Measurements from ENCODE around the gene ARHGEF4.
A peak's percentile ranks its signal among the peaks of the same experiment; 100 is the strongest.

ARHGEF4 gene

DNA sequence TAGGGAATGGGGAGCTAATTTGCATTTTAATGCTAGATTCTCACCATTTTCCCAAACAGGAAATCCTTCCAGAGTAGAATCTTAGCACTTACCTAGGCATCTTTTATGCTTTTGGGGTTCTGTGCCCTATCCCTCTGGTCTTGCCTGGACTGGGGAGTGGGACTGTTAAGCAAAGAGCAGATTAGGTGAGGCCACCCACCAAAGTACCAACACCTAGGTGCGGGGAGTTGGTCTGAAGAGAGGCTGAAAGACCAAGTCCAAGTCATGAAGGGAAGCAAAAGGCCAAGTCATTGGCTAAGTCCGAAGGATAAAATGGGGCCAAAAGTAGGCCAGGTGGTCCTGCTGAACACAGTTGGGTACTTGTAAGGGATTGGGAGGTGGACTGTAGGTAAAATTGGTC is 169.8 kb downstream of the ARHGEF4 start:
- TF ChIP-seq JUND (IDR thresholded peaks at IDR 0.05; ENCODE audit: low read depth), result no peak
- no peak for DNase-seq (ENCODE audit: low read depth in 1 of 2, low spot score in 1 of 2)
- in situ Hi-C loops (cut with HindIII; ENCODE audit: low pct_unique_long_range_greater_than_20kb, low sequenced_read_pairs), result no loop called here

GRCh38 chr2:131008967-131009366 is 172.3 kb downstream of the ARHGEF4 start:
- DNase-seq (ENCODE audit: low read depth in 1 of 2, low spot score in 1 of 2), result no peak
- no peak for TF ChIP-seq JUND (IDR thresholded peaks at IDR 0.05; ENCODE audit: low read depth)
- in situ Hi-C loops (cut with HindIII; ENCODE audit: low pct_unique_long_range_greater_than_20kb, low sequenced_read_pairs), result no loop called here

DNA sequence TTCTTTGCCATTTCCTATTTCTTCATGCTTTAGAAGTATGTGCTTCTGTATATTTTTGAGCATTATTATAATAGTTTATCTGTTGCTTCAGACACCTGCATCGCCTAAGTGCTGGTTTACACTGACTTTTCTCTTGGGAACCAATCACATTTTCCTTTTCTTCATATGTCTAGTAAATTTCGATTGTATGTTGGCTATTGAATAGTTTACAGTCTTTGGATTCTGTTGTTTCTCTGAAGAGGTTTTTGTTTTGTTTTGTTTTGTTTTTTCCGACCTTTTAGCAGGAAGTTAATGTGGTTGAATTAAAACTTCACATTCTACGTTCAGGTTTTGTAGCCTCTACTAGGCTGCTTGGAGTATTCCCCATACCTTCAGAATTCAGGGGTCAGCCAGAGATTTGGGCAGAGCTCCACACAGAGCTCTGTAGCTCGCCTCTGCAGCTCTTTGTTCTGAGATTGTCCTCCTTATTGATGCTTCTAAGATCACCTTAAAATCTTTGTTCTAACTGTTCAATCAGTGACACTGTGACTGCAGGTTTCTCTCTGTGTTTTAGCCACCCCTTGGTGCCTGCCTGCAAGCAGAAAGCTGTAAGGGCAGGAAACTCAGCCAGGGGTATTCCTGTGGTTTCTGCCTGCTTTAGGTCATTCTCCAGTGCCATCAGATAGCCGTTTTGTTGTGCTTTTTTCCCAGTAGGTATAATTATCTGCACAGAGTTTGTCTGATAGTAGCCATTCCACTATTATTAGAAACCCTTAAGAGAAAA is 173.2 kb downstream of the ARHGEF4 start:
- in situ Hi-C loops (cut with HindIII; ENCODE audit: low pct_unique_long_range_greater_than_20kb, low sequenced_read_pairs), result no loop called here
- no peak for TF ChIP-seq JUND (IDR thresholded peaks at IDR 0.05; ENCODE audit: low read depth)
- no peak for DNase-seq (ENCODE audit: low read depth in 1 of 2, low spot score in 1 of 2)

GRCh38 chr2:131010566-131010965 is 173.9 kb downstream of the ARHGEF4 start:
- no peak for TF ChIP-seq JUND (IDR thresholded peaks at IDR 0.05; ENCODE audit: low read depth)
- DNase-seq (ENCODE audit: low read depth in 1 of 2, low spot score in 1 of 2), result no peak
- in situ Hi-C loops (cut with HindIII; ENCODE audit: low pct_unique_long_range_greater_than_20kb, low sequenced_read_pairs), result no loop called here

DNA sequence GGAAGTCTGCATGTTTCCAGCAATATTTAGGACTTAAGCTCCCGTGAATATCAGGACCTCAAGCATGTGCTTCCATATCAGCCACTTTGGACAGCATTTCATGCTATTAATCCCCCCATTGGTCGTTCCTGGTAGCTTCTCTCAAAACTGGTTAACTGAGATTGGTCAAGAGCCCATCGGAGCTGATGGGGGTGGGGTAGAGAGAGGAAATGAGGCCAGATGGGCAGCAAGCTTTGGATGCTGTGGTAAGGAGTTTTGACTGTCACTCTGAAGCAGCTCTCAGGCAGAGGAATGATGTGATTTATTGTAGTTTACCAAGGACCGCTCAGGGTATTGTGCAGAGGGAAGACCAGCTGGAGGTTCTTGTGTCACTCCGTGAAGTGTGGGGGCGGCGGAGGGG is 174.8 kb downstream of the ARHGEF4 start:
- TF ChIP-seq JUND (IDR thresholded peaks at IDR 0.05; ENCODE audit: low read depth), result no peak
- DNase-seq (ENCODE audit: low read depth in 1 of 2, low spot score in 1 of 2), result no peak

DNA sequence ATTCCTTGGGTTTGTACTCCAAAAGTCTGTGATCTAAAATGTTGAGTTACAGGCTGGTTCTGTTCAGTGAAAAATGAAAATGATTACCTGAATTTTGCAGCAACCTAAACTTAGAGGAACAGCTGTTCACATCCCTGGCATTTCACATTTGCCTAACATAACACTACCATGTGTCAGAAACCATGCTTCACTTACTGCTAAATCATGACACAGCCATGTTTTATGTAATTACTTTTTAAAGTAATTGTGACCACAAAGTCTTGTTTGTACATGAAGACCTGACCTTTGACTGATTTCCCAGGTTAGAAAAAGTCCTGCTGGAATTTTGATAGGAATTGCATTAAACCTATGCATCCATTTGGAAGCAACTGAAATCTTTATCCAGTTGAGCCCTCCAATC is 177.4 kb downstream of the ARHGEF4 start:
- TF ChIP-seq JUND (IDR thresholded peaks at IDR 0.05; ENCODE audit: low read depth), result no peak
- no peak for DNase-seq (ENCODE audit: low read depth in 1 of 2, low spot score in 1 of 2)
- in situ Hi-C loops (cut with HindIII; ENCODE audit: low pct_unique_long_range_greater_than_20kb, low sequenced_read_pairs), result no loop called here

More for the DNA sequence above, 174.8 kb downstream of the ARHGEF4 start:
- in situ Hi-C loops (cut with HindIII; ENCODE audit: low pct_unique_long_range_greater_than_20kb, low sequenced_read_pairs), result no loop called here

DNA sequence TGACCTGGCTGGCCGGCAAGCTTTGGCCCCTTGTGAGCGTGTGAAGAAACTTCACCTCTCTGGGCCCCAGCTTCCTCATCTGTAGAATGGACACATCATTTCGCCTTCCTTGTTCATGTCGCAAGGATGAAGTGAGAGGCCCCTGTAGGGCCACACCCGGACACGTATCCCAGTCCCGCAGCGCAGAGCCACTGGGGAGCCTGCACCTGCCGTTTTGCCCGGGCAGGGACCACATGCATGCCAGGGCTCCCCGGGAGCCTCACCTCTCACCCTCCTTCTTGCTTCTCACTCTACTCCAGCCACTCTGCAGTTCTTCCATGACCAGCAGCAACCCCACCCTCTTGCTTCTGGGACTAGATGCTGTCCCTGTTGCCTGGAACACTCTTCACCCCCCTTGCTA is 179.1 kb downstream of the ARHGEF4 start:
- DNase-seq (ENCODE audit: low read depth in 1 of 2, low spot score in 1 of 2), result no peak
- no peak for TF ChIP-seq JUND (IDR thresholded peaks at IDR 0.05; ENCODE audit: low read depth)
- in situ Hi-C loops (cut with HindIII; ENCODE audit: low pct_unique_long_range_greater_than_20kb, low sequenced_read_pairs), result no loop called here

GRCh38 chr2:131016826-131017741 is 180.4 kb downstream of the ARHGEF4 start:
- no peak for TF ChIP-seq JUND (IDR thresholded peaks at IDR 0.05; ENCODE audit: low read depth)
- DNase-seq (ENCODE audit: low read depth in 1 of 2, low spot score in 1 of 2), result peak in 1 of 2 experiments; percentile 49
- in situ Hi-C loops (cut with HindIII; ENCODE audit: low pct_unique_long_range_greater_than_20kb, low sequenced_read_pairs), result no loop called here

DNA sequence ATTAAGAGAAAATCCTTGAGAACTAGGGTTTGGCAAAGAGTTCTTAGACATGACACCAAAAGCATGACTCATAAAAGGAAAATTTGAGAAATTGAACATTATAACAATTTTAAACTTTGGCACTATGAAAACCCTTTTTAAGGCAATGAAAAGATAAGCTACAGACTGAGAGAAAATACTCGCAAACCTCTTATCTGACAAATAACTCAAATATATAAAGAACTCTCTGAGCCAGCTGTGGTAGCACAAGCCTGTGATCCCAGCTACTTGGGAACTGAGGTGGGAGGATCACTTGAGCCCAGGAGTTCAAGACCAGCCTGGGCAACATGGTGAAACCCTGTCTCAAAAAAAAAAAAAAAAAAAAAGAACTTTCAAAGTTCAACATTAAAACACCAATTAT is 186.0 kb downstream of the ARHGEF4 start:
- TF ChIP-seq JUND (IDR thresholded peaks at IDR 0.05; ENCODE audit: low read depth), result no peak
- in situ Hi-C loops (cut with HindIII; ENCODE audit: low pct_unique_long_range_greater_than_20kb, low sequenced_read_pairs), result no loop called here
- DNase-seq (ENCODE audit: low read depth in 1 of 2, low spot score in 1 of 2), result no peak

- in situ Hi-C loops (cut with HindIII; ENCODE audit: low pct_unique_long_range_greater_than_20kb, low sequenced_read_pairs), result no loop called here
- no peak for TF ChIP-seq JUND (IDR thresholded peaks at IDR 0.05; ENCODE audit: low read depth)
Observed at GRCh38 chr2:131023758-131024157, 187.0 kb downstream of the ARHGEF4 start.

DNA sequence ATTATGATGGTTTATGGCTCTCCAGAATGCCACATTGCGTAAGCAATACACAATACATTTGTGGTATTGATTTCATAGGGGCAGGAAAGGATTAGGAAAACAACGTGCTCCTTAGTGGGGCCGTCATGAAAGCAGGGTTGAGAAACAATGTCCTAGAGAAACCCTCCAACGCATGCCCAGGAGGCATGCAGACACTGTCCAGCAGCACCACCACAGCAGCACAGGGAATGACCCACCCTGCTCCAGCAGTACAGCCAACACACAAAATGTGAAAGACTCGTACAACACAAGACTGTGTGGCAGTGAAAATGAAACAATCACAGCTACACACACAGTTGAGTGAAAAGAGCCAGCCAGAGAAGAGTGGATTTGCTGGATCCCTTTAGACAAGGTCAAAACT is 190.2 kb downstream of the ARHGEF4 start:
- no peak for DNase-seq (ENCODE audit: low read depth in 1 of 2, low spot score in 1 of 2)
- in situ Hi-C loops (cut with HindIII; ENCODE audit: low pct_unique_long_range_greater_than_20kb, low sequenced_read_pairs), result no loop called here
- no peak for TF ChIP-seq JUND (IDR thresholded peaks at IDR 0.05; ENCODE audit: low read depth)

More at GRCh38 chr2:131023758-131024157, 187.0 kb downstream of the ARHGEF4 start:
- DNase-seq (ENCODE audit: low read depth in 1 of 2, low spot score in 1 of 2), result no peak

DNA sequence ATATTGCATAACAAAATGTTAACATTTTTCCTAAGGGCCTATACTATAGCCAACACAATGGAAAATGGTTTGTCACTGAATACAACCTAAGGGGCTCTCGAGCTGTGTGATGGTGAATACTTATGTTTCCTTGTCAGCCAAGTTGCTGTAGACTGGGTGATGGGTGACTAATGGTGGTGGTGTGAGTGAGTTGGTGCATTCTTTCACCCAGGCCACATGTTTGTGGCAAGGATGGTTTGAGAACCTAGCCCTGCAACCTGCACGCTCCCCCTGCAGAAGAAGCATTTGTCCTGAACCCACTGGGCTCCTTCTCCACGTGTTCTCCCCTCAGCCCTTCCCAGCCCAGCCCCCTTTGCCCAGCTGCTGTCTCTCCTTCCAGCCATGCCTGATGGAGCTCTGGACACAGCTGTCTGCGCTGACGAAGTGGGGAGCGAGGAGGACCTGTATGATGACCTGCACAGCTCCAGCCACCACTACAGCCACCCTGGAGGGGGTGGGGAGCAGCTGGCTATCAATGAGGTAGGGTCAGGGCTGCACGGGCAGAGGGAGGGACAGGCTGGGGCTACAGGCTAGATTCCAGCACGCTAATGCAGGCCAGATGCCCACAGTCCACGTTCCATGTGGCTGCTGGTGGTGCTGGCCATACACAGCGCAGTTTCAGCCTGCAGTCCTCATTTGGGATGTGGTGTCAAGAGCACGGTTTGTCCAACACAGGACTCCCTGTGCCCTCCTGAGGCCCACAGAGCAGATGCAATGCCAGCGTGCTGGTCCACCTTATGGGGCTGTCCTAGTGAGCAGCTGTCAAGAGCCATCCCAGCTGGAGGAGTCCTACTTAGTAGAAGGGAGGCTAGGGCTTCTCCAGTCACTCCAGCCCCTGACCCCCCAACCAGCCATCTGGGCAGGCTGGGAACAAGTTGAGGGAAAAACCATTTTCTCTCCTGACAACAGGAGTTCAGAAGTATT is 191.1 kb downstream of the ARHGEF4 start:
- DNase-seq (ENCODE audit: low read depth in 1 of 2, low spot score in 1 of 2), result no peak
- in situ Hi-C loops (cut with HindIII; ENCODE audit: low pct_unique_long_range_greater_than_20kb, low sequenced_read_pairs), result no loop called here
- no peak for TF ChIP-seq JUND (IDR thresholded peaks at IDR 0.05; ENCODE audit: low read depth)

Data from T47D (cell line).